Kidney epithelial cell (primary cell): ENCODE measurements around the gene ASPA. TPM values are rescaled to one million over a fixed set of nuclear protein-coding genes. Genes with fewer than 3 reads are reported as not detected.

Experiments
- DNase-seq: peaks from one replicate; pipeline ENCODE4 v3.0.0-alpha.2; 2010; ENCODE audit warnings: low read depth
- H3K27me3 ChIP-seq: 2 replicates; pipeline ENCODE4 v1.6.0; 2011; ENCODE audit warnings: low read length; ENCODE audit not compliant: control insufficient read depth, insufficient read depth
- H3K36me3 ChIP-seq: 2 replicates; pipeline ENCODE4 v1.5.1; 2011; ENCODE audit warnings: low read length; ENCODE audit not compliant: control insufficient read depth, insufficient read depth
- H3K4me3 ChIP-seq: 2 replicates; pipeline ENCODE4 v1.5.1; 2011; ENCODE audit warnings: low read depth, mild to moderate bottlenecking, control low read depth, low read length
- CTCF ChIP-seq: IDR thresholded peaks from 2 replicates; pipeline ENCODE4 v1.5.1; 2011; ENCODE audit warnings: mild to moderate bottlenecking, moderate library complexity, low read length, control low read depth, inconsistent platforms; ENCODE audit not compliant: insufficient read depth, poor library complexity, severe bottlenecking
- total RNA-seq: library from RNA; depleted of rRNA; stranded (reverse); fragments of >200 nt; gene quantifications from 2 replicates; pipeline ENCODE4 v1.2.3, GENCODE V29; 2015

ASPA gene
- total RNA-seq, 1 donor from 2014 or later, result not detected

GRCh38 chr17:3542410-3543088 is 66.8 kb downstream of the ASPA start:
- H3K36me3 ChIP-seq, result no peaks in the 10 kb centered on the region
- no peak for TF ChIP-seq CTCF
- no peaks in the 10 kb centered on the region for H3K27me3 ChIP-seq
- DNase-seq, result no peak
- H3K4me3 ChIP-seq, result no peak overlapping the region

- H3K4me3 ChIP-seq, result no peak overlapping the region
- no peaks in the 10 kb centered on the region for H3K36me3 ChIP-seq
- TF ChIP-seq CTCF, result no peak
- DNase-seq, result no peak
- H3K27me3 ChIP-seq, result no peaks in the 10 kb centered on the region
Measured at GRCh38 chr17:3543453-3543852, 67.7 kb downstream of the ASPA start.

GRCh38 chr17:3544365-3544764 is 68.6 kb downstream of the ASPA start:
- DNase-seq, result no peak
- Histone ChIP-seq H3K27me3 (no peaks in the 10 kb centered on the region), H3K36me3 (no peaks in the 10 kb centered on the region), H3K4me3 (no peak overlapping the region)
- no peak for TF ChIP-seq CTCF

GRCh38 chr17:3545151-3545550 is 69.4 kb downstream of the ASPA start:
- no peaks in the 10 kb centered on the region for H3K27me3 ChIP-seq
- DNase-seq, result no peak
- H3K36me3 ChIP-seq, result no peaks in the 10 kb centered on the region
- no peak for TF ChIP-seq CTCF
- no peak overlapping the region for H3K4me3 ChIP-seq

GRCh38 chr17:3546521-3546920 is 70.7 kb downstream of the ASPA start:
- no peak for DNase-seq
- Histone ChIP-seq H3K4me3 (no peak overlapping the region), H3K36me3 (no peaks in the 10 kb centered on the region), H3K27me3 (no peaks in the 10 kb centered on the region)
- no peak for TF ChIP-seq CTCF

GRCh38 chr17:3546997-3547396 is 71.2 kb downstream of the ASPA start:
- no peak for DNase-seq
- no peaks in the 10 kb centered on the region for H3K27me3 ChIP-seq
- H3K4me3 ChIP-seq, result no peak overlapping the region
- no peaks in the 10 kb centered on the region for H3K36me3 ChIP-seq
- TF ChIP-seq CTCF, result no peak
